HG02798 (cell line): ENCODE measurements around the gene SLC48A1.

Source experiments
- ATAC-seq: cut with Tn5 transposase; IDR thresholded peaks from one replicate; pipeline ENCODE4 v1.9.1; 2021; ENCODE audit warnings: mild to moderate bottlenecking; ENCODE audit not compliant: unreplicated experiment, poor library complexity

The SLC48A1 gene

DNA sequence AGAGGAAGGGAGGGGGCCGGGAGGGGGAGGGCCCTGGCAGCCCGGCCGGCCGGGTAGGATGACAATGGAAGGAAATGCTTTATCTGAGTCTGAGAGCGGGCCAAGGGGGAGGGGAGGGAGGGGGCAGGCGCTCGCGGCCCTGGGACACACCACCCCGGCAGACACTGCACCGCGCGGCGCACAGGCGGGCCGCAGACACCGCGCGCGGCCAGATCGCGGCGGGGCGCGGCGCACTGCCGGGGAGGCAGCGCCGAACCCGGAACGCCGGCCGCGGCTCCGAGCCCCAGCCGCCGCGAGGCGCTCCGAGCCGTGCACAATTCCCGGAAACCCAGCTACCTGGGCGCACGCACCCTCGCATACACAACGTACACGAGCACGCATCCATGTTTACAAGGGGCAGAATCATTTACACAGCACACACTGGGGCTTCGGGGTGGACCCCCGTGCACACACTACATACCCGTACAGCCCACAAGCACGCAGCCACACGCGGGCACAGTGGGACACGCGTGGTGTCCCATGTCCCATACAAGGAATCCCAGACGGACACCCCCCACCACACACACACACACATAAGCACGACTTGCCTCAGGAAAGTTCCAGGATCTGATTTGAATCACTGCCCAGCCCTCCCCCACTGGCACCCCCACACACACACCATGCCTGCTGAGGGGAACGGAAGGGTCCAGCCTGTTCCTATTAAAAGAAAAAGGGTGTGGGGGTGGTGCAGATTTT lies 47.0 kb downstream of the SLC48A1 start, which contains the start of gene HDAC7:
Gene HDAC7 (minus strand): TSS at position 8 of the 735 bp plus-strand sequence. CDS start 118 bp downstream, outside the sequence.
- ATAC-seq = peak; percentile 36

DNA sequence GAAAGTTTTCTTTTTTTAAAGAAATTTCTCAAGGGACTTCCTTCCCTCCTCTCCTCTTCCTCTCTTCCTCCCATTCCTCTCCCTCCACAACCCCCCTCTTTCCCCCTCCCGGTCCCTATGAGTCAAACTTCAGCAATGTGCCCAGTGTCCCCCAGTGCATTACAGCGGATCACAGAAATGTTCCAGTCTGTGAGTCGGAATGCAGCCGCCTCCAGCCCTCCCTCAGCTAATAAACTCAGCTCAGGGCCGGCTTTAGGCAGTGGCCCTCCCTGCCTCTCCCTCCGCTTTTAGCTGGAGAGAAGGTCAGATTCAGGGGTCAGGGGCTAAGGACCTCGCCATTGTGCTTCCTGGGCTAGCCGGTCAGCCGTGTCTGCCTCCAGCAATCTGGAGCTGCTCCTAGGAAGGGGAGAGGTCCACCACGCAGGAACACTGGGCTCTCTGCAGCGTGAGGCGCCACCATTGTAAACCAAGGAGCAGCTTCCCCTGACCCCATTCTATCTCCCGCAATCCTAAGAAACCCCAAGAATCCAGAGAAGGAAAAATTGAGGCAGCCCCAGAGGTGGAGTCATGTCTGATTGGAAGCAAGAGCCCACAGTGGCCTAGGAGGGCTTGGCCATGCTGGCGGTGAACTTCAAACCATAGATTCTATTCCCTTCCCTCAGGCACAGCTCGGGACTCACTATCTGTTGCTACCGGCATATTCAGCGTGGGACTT lies 47.8 kb downstream of the SLC48A1 start:
- ATAC-seq = no peak

DNA sequence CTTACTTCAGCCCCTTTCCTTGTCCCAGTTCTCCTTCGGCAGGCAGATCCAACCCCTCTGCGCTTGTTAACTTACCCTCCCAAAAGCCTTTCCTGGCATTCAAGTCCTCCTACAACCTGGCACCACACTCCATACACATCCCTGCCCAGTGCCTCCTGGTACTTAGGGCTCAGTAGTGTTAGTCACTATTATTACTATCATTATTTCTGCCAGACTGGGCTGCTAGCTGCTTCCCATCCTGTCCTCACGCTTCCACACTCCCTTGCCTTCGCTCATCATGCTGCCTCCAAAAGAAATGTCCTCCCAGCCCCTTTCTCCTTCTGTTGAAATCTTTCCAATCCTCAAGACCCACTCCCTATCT lies 48.3 kb downstream of the SLC48A1 start:
- ATAC-seq = no peak

- ATAC-seq = no peak
Measured at GRCh38 chr12:47822401-47822800, 49.4 kb downstream of the SLC48A1 start.

GRCh38 chr12:47822863-47823262 lies 49.8 kb downstream of the SLC48A1 start:
- ATAC-seq = no peak

DNA sequence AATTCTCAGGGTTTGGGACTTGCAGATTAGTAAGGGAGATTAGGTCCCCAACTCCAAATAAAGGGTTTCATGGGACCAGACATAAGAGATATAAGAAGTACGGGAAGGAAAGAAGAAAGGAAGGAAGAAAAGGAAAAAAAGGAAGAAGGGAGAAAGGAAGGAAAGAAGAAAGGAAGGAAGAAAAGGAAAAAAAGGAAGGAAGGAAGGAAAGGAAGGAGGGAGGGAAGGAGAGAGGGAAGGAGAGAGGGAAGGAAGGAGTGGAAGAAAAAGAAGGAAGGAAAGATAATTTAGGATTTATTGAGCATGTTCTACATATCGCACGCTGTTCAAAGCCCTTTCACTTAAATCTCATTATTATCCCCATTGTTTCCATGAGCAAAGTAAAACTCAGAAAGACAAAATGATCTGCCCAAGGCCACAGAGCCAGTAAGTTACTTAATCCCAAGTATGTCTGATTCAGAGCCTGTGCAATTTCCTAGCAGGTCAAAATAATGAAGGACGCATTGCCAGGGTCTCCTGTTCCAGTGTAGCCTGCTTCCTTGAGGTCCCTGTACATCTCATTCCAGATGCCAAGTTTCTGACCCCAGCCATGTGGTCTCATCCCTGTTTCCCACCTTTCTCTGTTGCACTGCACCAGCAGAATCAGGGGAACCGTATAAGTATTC lies 50.5 kb downstream of the SLC48A1 start:
- ATAC-seq = no peak

DNA sequence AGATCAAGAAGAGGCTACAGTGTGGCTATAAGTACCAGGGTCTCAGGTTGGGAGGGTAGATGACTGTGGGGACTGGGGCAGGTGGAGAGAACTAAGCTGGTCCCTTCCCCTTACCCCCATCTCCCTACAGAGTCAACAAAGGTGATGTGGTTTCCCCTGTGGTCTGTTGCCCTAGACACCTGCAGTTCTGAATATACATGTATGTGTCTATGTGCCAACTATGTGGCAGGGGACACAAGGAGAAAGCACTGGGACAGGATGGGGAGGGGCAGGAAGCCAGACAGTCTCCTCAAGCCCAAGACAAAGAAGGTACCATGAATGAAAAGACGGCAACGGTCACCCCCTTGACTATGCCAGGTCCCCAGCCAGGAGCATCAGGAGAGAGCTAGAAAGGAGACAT lies 51.2 kb downstream of the SLC48A1 start:
- no peak for ATAC-seq

GRCh38 chr12:47824635-47825034 lies 51.6 kb downstream of the SLC48A1 start:
- no peak for ATAC-seq

DNA sequence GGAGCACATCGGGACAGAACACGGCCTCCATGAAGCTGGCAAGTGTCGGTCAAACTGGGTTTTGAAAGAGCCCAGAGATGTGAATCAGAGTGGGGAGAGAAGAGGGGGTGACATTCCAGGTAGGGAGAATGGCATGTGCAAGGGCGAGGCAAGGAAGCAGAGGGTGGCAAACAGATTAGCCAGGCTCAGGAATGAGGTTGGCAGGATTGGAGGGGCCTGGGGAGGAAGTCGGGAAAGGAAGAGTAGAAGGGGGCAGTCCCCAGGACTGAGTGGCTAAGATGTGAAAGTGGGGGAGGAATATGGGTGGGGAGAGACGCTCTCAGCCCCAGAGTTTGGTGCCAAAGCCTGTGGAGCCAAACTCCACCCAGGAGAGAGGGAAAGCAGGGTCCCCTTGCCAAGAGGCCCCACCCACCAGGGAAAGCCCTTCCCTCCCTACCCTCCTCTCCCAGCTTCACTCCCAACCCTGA lies 52.2 kb downstream of the SLC48A1 start:
- no peak for ATAC-seq

GRCh38 chr12:47828008-47828975 lies 55.3 kb downstream of the SLC48A1 start:
- ATAC-seq = no peak

DNA sequence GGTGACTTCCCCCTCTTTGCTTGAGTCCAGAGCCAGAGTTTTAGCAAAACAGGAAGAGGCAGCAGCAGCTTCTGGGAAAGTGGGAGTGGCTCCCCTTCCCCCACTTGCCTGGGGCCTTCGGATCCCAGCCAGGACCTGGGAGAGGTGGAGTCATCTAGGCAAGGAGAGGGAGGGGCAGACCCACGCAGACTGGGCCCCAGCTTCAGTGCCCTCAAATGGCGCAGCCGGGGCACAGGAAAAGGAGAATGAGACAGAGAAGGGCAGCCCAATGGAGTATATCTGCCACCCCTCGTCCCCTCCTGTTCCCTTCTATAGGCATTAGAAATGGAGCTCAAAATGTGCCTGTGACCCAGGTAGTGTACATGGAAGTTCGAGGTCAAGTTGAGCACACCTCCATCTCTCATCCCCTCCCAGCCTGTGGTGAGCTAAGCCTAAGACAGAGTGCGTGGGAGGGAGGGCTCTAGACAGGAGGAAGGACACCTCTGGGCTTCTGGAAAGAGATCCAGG lies 56.0 kb downstream of the SLC48A1 start:
- no peak for ATAC-seq

DNA sequence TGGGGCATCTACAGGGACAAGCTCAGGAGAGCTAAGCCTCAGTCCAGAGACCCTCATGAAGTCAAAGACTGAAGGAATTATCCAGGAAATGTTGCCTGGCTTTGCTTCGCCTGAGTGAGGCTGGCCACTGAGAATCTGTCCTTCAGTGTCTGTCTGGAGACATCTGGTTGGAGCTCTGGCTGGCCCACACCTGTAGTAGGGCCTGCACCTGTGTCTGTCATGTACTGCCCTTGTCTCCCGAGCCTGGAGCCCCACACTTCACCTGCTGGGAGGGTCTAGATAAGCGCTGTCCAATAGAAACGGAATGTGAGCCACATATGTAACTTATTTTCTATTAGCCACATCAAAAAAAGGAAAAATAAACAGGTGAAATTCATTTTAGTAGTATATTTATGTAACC lies 56.5 kb downstream of the SLC48A1 start:
- no peak for ATAC-seq
